Heart right ventricle (tissue), 16 donors: ENCODE data around the gene PTGER3. TPM values are rescaled to one million over a fixed set of nuclear protein-coding genes. Genes with fewer than 3 reads are reported as not detected.

ENCODE experiments used
- ATAC-seq, 8 donors: fragments of 200-7000 bp; cut with Tn5 transposase; one replicate each; pipeline ENCODE4 v1.9.1; 2020; ENCODE audit warnings: mild to moderate bottlenecking in 8 of 8, moderate library complexity in 8 of 8, moderate number of reproducible peaks in 1 of 8
- DNase-seq, 2 donors: peaks; one replicate each; pipeline ENCODE4 v3.0.0-alpha.2; 2020
- H3K27ac ChIP-seq, 10 donors: fragments of 200-600 bp; sonication (generic) in 2 of 10; one replicate each; pipeline versions ENCODE4 v1.5.0 to v1.8.0; 2020 to 2022; ENCODE audit warnings: mild to moderate bottlenecking in 3 of 10
- H3K27me3 ChIP-seq, 7 donors: fragments of 200-600 bp; one replicate each; pipeline ENCODE4 v1.8.0; 2021 to 2022; ENCODE audit warnings: mild to moderate bottlenecking in 2 of 7
- H3K36me3 ChIP-seq, 9 donors: fragments of 200-600 bp; sonication (generic) in 1 of 9; one replicate each; pipeline versions ENCODE4 v1.5.0 to v1.8.0; 2020 to 2022; ENCODE audit warnings: mild to moderate bottlenecking in 2 of 9
- H3K4me1 ChIP-seq, 9 donors: fragments of 200-600 bp; sonication (generic) in 1 of 9; one replicate each; pipeline versions ENCODE4 v1.5.0 to v1.8.0; 2020 to 2022; ENCODE audit warnings: mild to moderate bottlenecking in 4 of 9
- H3K4me3 ChIP-seq, 10 donors: fragments of 200-600 bp; sonication (generic) in 2 of 10; one replicate each; pipeline versions ENCODE4 v1.5.0 to v1.8.0; 2020 to 2022; ENCODE audit warnings: mild to moderate bottlenecking in 7 of 10, moderate library complexity in 2 of 10
- H3K9me3 ChIP-seq, 11 donors: fragments of 200-600 bp in 10 of 11; sonication (generic) in 2 of 11; one replicate each; pipeline versions ENCODE4 v1.5.0 to v1.8.0; 2013 to 2022; ENCODE audit warnings: mild to moderate bottlenecking in 2 of 11, control low read depth in 1 of 11, moderate library complexity in 1 of 11
- WGBS, 2 donors: extraction: QIAGEN DNeasy Blood & Tissue Kit; methylation state at CpG; one replicate each; pipeline ENCODE4 v1.1.7; 2013; ENCODE audit warnings: inconsistent platforms in 1 of 2; 5-methylcytosine and 5-hydroxymethylcytosine counted together
- intact Hi-C, 10 donors: fragments of 100-400 bp; cut with DNase I; formaldehyde crosslinking; loops; one replicate each; pipeline versions ENCODE4 v1.11.1 to v1.14.2; 2022
- polyA plus RNA-seq, 2 donors: library from polyadenylated mRNA; stranded (reverse); fragments of 200-250 nt; gene quantifications; one replicate each; pipeline ENCODE4 v1.2.3, GENCODE V29; 2013
- total RNA-seq, 10 donors: library from RNA; stranded (reverse); fragmentation: NEBNext Ultra II Directional in 3 of 10; extraction: Animal tissue kit (Norgen Biotek cat#: 25700) in 3 of 10; gene quantifications; one replicate each; pipeline versions ENCODE4 v1.2.1 to v1.2.4, GENCODE V29; 2021 to 2023
- TF ChIP-seq, protein P1 (sequence below), 9 donors: fragments of 200-600 bp; sonication (generic) in 2 of 9; IDR thresholded peaks; one replicate each; pipeline versions ENCODE4 v1.5.0 to v1.8.0; 2021 to 2022; ENCODE audit warnings: antibody characterized with exemption in 9 of 9, mild to moderate bottlenecking in 5 of 9, moderate library complexity in 1 of 9
- donor health status: Arrhythmogenic right ventricular cardiomyopathy.
- donor health status: ischemic (EF 13 %, LVEDD 7.1; RV severe dilation, severe dysfunction).
- donor health status: healthy with polysubstance abuse.
- donor health status: DM: no; HTN: yes; CAD: no.
- donor health status: DM: no; HTN: no; CAD: no.
- donor health status: ischemic (EF 25% LVEDD 6.9; RV normal size, moderate dysfunction).
- donor health status: ischemic (EF 25% LVEDD 5.7; RV mildly dilated, moderate dysfunction).
- donor health status: healthy.
- donor health status: DM: yes; HTN: yes; CAD: no.
- donor health status: Ischemic cardiomyopathy.
- donor health status: ischemic (EF 35%, LVEDD 5.7; RV mildly dilated, moderate dysfunction).
- donor health status: nonischemic (EF 11% LVEDD 7.7; RV severe dilation, severe dysfunction).
- donor health status: DM: yes; HTN: yes; CAD: no.
- donor health status: PGD.
- donor health status: ischemic (EF 29% LVEDD 5.4; RV normal size, mild dysfunction).
- donor health status: nonischemic (EF 23%, LVEDD 6.1; RV moderate dilation, normal function).

Gene PTGER3
- total and polyA plus RNA-seq, 12 donors, result 0.11 to 4.6 (median 1.0) TPM

GRCh38 chr1:71038942-71039341, 8.7 kb downstream of the PTGER3 start:
- ATAC-seq, result no peak
- intact Hi-C loops, result no loop called here

GRCh38 chr1:71037829-71038620, 9.6 kb downstream of the PTGER3 start:
- DNase-seq (no peak), ATAC-seq (no peak)
- 77 to 78% methylated on average over 2 of the region's 2 CpGs for WGBS, 2 donors
- intact Hi-C loops, result no loop called here
- no peaks in the 10 kb centered on the region for H3K9me3 ChIP-seq
- H3K4me1 ChIP-seq, result no peaks in the 10 kb centered on the region
- H3K27me3 ChIP-seq, result peaks cover 0 to 35% (median 9%) of the 10 kb centered on the region in 7 donors
- TF ChIP-seq, protein P1, sequence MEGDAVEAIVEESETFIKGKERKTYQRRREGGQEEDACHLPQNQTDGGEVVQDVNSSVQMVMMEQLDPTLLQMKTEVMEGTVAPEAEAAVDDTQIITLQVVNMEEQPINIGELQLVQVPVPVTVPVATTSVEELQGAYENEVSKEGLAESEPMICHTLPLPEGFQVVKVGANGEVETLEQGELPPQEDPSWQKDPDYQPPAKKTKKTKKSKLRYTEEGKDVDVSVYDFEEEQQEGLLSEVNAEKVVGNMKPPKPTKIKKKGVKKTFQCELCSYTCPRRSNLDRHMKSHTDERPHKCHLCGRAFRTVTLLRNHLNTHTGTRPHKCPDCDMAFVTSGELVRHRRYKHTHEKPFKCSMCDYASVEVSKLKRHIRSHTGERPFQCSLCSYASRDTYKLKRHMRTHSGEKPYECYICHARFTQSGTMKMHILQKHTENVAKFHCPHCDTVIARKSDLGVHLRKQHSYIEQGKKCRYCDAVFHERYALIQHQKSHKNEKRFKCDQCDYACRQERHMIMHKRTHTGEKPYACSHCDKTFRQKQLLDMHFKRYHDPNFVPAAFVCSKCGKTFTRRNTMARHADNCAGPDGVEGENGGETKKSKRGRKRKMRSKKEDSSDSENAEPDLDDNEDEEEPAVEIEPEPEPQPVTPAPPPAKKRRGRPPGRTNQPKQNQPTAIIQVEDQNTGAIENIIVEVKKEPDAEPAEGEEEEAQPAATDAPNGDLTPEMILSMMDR (IDR thresholded peaks at IDR 0.05), result no peak
- no peak overlapping the region for H3K4me3 ChIP-seq
- H3K27ac ChIP-seq, result no peak overlapping the region
- H3K36me3 ChIP-seq, result no peaks in the 10 kb centered on the region

More at GRCh38 chr1:71038942-71039341, 8.7 kb downstream of the PTGER3 start:
- no peaks in the 10 kb centered on the region for H3K9me3 ChIP-seq
- H3K27ac ChIP-seq, result no peak overlapping the region
- H3K36me3 ChIP-seq, result no peaks in the 10 kb centered on the region
- peaks cover 0 to 30% (median 12%) of the 10 kb centered on the region in 7 donors for H3K27me3 ChIP-seq
- no peaks in the 10 kb centered on the region for H3K4me1 ChIP-seq
- H3K4me3 ChIP-seq, result no peak overlapping the region
- TF ChIP-seq, protein P1 (IDR thresholded peaks at IDR 0.05), result no peak
- WGBS, 2 donors, result 59 to 67% methylated on average over 2 of the region's 2 CpGs
- DNase-seq, result no peak

DNA sequence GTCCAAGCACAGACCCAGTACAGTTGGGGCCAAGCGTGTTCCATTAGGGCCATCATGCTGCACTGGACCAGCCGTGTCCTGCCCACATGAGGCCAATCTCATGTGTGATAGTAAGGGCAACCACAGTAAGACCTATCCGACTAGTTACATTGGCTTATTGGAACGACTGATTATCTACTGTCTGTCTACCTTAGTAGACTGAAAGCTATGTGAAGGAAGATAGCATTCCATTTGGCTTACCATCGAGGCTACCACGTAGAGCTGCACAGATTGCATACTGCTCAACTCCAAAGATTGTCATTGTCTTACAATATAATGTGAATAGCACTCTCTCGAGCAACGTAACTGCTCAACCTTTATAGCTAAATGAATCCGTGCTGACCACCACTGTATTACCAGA, 10.6 kb downstream of the PTGER3 start:
- H3K4me3 ChIP-seq, result no peak overlapping the region
- H3K27ac ChIP-seq, result no peak overlapping the region
- DNase-seq (no peak), ATAC-seq (no peak)
- 91 to 94% methylated on average over 9 of the region's 9 CpGs for WGBS, 2 donors
- H3K4me1 ChIP-seq, result no peaks in the 10 kb centered on the region
- TF ChIP-seq, protein P1 (IDR thresholded peaks at IDR 0.05), result no peak
- no peaks in the 10 kb centered on the region for H3K36me3 ChIP-seq
- intact Hi-C loops, result no loop called here
- peaks cover 0 to 36% (median 9%) of the 10 kb centered on the region in 7 donors for H3K27me3 ChIP-seq
- H3K9me3 ChIP-seq, result no peaks in the 10 kb centered on the region

DNA sequence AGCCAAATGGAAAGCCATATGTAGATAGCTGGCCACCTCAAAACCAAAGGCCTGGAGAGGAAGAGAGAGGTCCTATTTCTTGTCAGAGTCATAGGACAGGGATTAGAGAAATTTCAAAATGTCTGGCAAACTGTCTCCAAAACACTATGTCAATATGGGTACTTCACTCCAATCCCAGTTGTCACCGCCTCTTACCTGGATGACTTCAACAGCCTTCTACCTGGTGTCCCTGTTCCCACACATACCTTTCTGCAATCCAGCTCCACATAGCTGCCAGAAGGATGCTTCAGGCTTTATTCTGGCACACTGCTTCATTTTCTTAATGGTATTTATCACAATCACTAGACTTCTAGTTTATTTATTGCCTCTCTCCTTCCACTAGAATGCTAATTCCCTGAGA, 14.5 kb downstream of the PTGER3 start:
- H3K27me3 ChIP-seq, result peaks cover 0 to 26% (median 9%) of the 10 kb centered on the region in 7 donors
- ATAC-seq (no peak), DNase-seq (no peak)
- TF ChIP-seq, protein P1 (IDR thresholded peaks at IDR 0.05), result no peak
- no peak overlapping the region for H3K27ac ChIP-seq
- H3K4me3 ChIP-seq, result no peak overlapping the region
- no peaks in the 10 kb centered on the region for H3K9me3 ChIP-seq
- 96 to 97% methylated on average over 1 of the region's 1 CpG for WGBS, 2 donors
- intact Hi-C loops, result no loop called here
- H3K36me3 ChIP-seq, result no peaks in the 10 kb centered on the region
- H3K4me1 ChIP-seq, result no peaks in the 10 kb centered on the region
